Ascending aorta (tissue), 2 donors: ENCODE data around the gene CCDC148. TPM values are rescaled to one million over a fixed set of nuclear protein-coding genes. Genes with fewer than 3 reads are reported as not detected.

Experiments
- DNase-seq, 2 donors: peaks; one replicate each; pipeline ENCODE4 v3.0.0-alpha.2; 2019; ENCODE audit warnings: low spot score in 2 of 2
- H3K27ac ChIP-seq, 2 donors: fragments of 200-600 bp; sonication (generic); one replicate each; pipeline ENCODE4 v1.5.1; 2016 to 2017; ENCODE audit warnings: mild to moderate bottlenecking in 1 of 2
- H3K27me3 ChIP-seq: fragments of 200-600 bp; sonication (generic); one replicate; pipeline ENCODE4 v1.5.1; 2017
- H3K36me3 ChIP-seq, 2 donors: fragments of 200-600 bp; sonication (generic); one replicate each; pipeline ENCODE4 v1.5.1; 2016
- H3K4me1 ChIP-seq, 2 donors: fragments of 200-600 bp; sonication (generic); one replicate each; pipeline ENCODE4 v1.5.1; 2016 to 2017; ENCODE audit warnings: mild to moderate bottlenecking in 1 of 2
- H3K4me3 ChIP-seq, 2 donors: fragments of 200-600 bp; sonication (generic); one replicate each; pipeline ENCODE4 v1.5.1; 2016 to 2017; ENCODE audit warnings: mild to moderate bottlenecking in 1 of 2
- H3K9me3 ChIP-seq, 2 donors: fragments of 200-600 bp; sonication (generic); one replicate each; pipeline ENCODE4 v1.5.1; 2016
- intact Hi-C: fragments of 100-400 bp; cut with DNase I; formaldehyde crosslinking; loops from one replicate; pipeline ENCODE4 v1.15.1; 2023
- total RNA-seq: library from RNA; depleted of rRNA; stranded (reverse); fragments of >200 nt; gene quantifications from one replicate; pipeline ENCODE4 v1.1.0, GENCODE V29; 2016
- TF ChIP-seq, protein P1 (sequence below), 3 experiments: fragments of 200-600 bp in 2 of 3; fragments of 450-650 bp in 1 of 3; sonication (generic) in 2 of 3; IDR thresholded peaks; one replicate each; pipeline ENCODE4 v1.5.1; 2016 to 2019; ENCODE audit warnings: antibody characterized with exemption in 3 of 3, mild to moderate bottlenecking in 1 of 3, moderate library complexity in 1 of 3

The CCDC148 gene
- total RNA-seq, 1 donor from 2014 or later, result not detected

DNA sequence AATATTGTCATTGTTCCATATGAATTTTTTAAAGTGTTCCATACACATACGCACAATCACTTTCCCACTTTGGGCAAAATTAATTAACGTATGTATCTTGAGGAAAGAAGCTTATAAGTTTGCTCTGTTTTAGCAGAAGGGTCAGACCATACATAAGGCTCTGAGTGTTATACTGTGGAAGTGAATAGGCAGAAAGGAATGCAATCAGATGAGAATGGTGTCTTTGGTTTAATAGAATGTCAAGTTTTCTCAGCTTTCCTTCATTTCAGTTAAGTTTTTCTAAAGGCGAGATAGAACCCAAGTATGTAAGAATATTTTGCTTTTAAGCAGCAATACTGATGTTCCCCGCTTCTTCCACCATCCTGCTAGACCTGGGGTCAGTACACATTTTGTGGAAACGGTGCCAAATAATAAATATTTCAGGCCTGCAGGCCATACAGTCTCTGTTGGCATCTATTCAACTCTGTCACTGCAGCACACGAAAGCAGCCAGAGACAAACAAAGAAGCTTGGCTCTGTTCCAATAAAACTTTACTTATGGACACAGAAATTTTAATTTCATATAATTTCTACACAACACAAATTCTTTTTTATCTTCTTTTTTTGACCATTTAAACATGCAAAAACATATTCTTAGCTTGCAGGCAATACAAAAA lies 254.3 kb downstream of the CCDC148 start:
- Histone ChIP-seq H3K4me3 (no peak overlapping the region), H3K27me3 (no peaks in the 10 kb centered on the region), H3K36me3 (no peaks in the 10 kb centered on the region), H3K4me1 (no peaks in the 10 kb centered on the region), H3K27ac (no peak overlapping the region), H3K9me3 (no peaks in the 10 kb centered on the region)
- no peak for DNase-seq
- intact Hi-C loops, result no loop called here
- TF ChIP-seq, protein P1, sequence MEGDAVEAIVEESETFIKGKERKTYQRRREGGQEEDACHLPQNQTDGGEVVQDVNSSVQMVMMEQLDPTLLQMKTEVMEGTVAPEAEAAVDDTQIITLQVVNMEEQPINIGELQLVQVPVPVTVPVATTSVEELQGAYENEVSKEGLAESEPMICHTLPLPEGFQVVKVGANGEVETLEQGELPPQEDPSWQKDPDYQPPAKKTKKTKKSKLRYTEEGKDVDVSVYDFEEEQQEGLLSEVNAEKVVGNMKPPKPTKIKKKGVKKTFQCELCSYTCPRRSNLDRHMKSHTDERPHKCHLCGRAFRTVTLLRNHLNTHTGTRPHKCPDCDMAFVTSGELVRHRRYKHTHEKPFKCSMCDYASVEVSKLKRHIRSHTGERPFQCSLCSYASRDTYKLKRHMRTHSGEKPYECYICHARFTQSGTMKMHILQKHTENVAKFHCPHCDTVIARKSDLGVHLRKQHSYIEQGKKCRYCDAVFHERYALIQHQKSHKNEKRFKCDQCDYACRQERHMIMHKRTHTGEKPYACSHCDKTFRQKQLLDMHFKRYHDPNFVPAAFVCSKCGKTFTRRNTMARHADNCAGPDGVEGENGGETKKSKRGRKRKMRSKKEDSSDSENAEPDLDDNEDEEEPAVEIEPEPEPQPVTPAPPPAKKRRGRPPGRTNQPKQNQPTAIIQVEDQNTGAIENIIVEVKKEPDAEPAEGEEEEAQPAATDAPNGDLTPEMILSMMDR (IDR thresholded peaks at IDR 0.05), result no peak

DNA sequence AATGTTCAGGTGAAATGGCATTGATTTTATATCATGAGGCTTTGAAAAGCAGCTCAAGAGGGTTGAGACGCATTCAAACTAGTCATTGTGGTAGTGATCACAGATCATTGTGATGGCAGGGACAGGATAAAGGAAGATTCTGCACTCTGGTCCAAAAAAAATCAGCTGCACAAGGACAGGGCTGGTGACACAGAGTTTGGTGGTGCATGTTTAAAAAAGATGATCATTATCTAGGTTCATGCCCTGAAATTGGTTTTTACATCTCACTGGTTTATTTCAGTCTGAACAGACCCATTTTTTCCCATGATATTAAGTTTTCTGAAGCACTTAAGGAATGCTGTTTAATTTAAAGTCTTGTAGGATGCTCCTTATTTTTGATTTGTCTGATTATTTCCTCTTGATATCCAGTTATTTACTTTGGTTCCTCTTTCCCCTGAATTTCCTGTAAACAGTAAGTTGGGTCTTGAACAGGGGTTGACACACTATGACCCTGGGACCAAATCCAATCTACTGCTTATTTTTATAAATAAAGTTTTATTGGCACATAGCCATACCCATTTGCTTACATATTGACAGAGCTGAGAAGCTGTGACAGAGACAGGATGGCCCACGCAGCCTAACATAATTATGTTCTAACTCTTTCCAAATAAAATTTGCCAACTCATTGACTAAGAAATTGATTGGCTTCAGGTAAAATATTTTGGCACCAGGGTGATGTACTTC lies 256.5 kb downstream of the CCDC148 start:
- H3K36me3 ChIP-seq, result no peaks in the 10 kb centered on the region
- no peaks in the 10 kb centered on the region for H3K27me3 ChIP-seq
- no peak overlapping the region for H3K27ac ChIP-seq
- H3K4me3 ChIP-seq, result no peak overlapping the region
- DNase-seq, result no peak
- no peaks in the 10 kb centered on the region for H3K4me1 ChIP-seq
- intact Hi-C loops, result no loop called here
- no peaks in the 10 kb centered on the region for H3K9me3 ChIP-seq
- TF ChIP-seq, protein P1 (IDR thresholded peaks at IDR 0.05), result no peak

DNA sequence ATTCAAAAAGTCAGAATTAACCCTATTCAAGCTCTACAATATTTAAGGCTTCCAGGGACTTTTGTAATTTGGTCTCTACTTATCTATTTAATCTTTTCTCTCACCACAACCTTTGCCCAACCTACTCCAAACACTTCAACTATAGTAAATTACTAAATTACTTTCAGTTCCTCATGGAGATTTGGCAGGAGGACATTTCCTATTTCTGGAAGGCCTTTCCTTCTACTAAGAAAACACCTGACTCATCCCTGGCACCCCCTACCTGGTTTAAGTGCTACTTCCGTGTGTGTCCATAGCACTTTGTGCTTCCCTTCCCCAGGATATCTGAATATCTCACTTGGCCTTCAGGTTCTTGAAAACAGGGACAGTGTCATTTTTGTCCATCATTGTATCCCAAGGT lies 258.6 kb downstream of the CCDC148 start:
- Histone ChIP-seq H3K27ac (no peak overlapping the region), H3K4me1 (no peaks in the 10 kb centered on the region), H3K27me3 (no peaks in the 10 kb centered on the region), H3K9me3 (no peaks in the 10 kb centered on the region), H3K36me3 (no peaks in the 10 kb centered on the region), H3K4me3 (no peak overlapping the region)
- TF ChIP-seq, protein P1 (IDR thresholded peaks at IDR 0.05), result no peak
- intact Hi-C loops, result no loop called here
- no peak for DNase-seq

DNA sequence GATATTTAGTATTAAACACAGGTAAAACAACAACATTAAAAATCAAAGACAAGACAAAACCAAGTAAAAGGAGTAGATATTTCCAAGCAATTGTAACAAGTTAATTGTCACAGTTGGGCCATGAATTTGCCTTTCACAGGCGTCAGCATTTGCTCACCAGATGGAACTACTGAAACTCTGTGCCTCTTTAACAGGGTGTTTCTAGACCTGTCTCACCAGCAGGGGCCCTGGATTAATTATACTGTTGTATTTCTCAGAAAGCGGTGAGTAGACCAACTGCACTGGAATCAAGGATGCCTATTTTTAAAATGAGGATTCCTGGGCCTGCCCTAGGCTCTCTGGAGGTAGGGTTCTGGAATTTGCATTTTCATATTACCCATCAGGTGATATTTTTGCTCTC lies 262.3 kb downstream of the CCDC148 start:
- H3K27me3 ChIP-seq, result no peaks in the 10 kb centered on the region
- TF ChIP-seq, protein P1 (IDR thresholded peaks at IDR 0.05), result no peak
- intact Hi-C loops, result no loop called here

DNA sequence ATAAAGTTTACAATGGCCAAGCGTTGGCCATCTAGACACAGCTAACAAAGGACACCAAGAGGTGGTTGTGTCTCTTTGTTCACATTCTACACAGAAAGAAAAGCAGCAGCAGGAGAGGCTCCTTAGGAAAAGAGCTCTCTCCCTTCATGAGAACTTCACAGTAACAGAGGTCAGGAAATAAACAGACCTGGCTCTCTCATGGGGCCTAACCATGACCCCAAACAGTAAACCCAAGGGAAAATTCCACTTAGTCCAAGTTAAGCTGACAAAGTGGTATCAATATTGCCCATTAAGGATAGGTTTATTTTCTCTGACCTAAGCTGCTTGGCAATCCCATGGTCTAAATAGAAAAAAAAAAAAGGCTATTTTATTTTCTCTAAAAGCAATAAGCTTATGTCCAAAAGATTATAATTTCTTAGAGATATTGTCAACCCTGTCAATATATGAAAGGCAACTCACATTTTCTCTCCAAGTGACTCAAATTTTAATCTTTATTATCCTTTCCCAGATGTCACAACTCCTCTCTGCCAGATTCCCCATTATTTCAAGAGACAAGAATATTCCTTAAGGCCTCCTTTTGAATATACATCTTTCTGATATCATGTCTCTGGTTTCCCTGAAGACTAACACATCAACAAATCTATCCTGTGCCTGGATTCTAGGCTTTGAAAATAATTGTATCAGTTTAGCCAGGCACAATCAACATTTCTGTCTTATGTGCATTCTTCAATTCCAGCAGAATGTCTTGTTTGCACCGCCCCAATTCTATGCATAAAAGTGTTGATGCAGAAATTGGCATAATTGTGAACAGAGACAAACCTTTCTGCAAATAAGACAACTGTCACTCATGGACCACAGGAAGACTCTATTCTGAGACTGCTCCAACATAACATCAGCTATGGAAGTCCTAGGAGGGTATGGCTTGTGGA lies 263.8 kb downstream of the CCDC148 start:
- TF ChIP-seq, protein P1 (IDR thresholded peaks at IDR 0.05), result no peak
- H3K9me3 ChIP-seq, result no peaks in the 10 kb centered on the region
- no peaks in the 10 kb centered on the region for H3K4me1 ChIP-seq
- H3K4me3 ChIP-seq, result no peak overlapping the region
- H3K27me3 ChIP-seq, result no peaks in the 10 kb centered on the region
- intact Hi-C loops, result no loop called here
- H3K36me3 ChIP-seq, result no peaks in the 10 kb centered on the region
- no peak for DNase-seq
- no peak overlapping the region for H3K27ac ChIP-seq

More for the DNA sequence above, 262.3 kb downstream of the CCDC148 start:
- DNase-seq, result no peak
- Histone ChIP-seq H3K9me3 (no peaks in the 10 kb centered on the region), H3K27ac (no peak overlapping the region), H3K4me3 (no peak overlapping the region), H3K4me1 (no peaks in the 10 kb centered on the region), H3K36me3 (no peaks in the 10 kb centered on the region)
